NB4 (cell line): Measurements from ENCODE around the gene FAIM2.

Experiments used
- DNase-seq: peaks from one replicate; pipeline ENCODE4 v3.0.0; 2010; ENCODE audit warnings: low read depth
- H3K4me3 ChIP-seq: one replicate; pipeline ENCODE4 v1.5.1; 2011; ENCODE audit warnings: mild to moderate bottlenecking, low read depth, low read length, moderate library complexity
- CTCF ChIP-seq: IDR thresholded peaks from one replicate; pipeline ENCODE4 v1.5.1; 2012; ENCODE audit warnings: low read depth, low read length
- MAX ChIP-seq: IDR thresholded peaks from 2 replicates; pipeline ENCODE4 v1.6.1; 2011; ENCODE audit warnings: low read depth, low read length
- MYC ChIP-seq: IDR thresholded peaks from 2 replicates; pipeline ENCODE4 v1.6.1; 2011; ENCODE audit warnings: low read depth, low read length
- POLR2A ChIP-seq: IDR thresholded peaks from 2 replicates; pipeline ENCODE4 v1.6.1; 2011; ENCODE audit warnings: mild to moderate bottlenecking; ENCODE audit not compliant: insufficient read length; ENCODE audit errors: extremely low read depth

The FAIM2 gene

GRCh38 chr12:49832836-49833421, 70.8 kb downstream of the FAIM2 start:
- H3K4me3 ChIP-seq = no peak overlapping the region
- DNase-seq = no peak
- TF ChIP-seq MAX = no peak
- no peak for TF ChIP-seq MYC
- no peak for TF ChIP-seq POLR2A
- TF ChIP-seq CTCF = no peak

- TF ChIP-seq POLR2A (no peak), MAX (no peak), MYC (no peak), CTCF (no peak)
- no peak for DNase-seq
- no peak overlapping the region for H3K4me3 ChIP-seq
Observed at GRCh38 chr12:49831717-49832116, 72.0 kb downstream of the FAIM2 start.

GRCh38 chr12:49828133-49829091, 75.3 kb downstream of the FAIM2 start, which contains the start of gene NCKAP5L:
TSS of gene NCKAP5L (minus strand) at chr12:49828413. CDS start at chr12:49804044, 24,369 bp downstream.
- peak within 1 kb of the TSS; percentile 66 for H3K4me3 ChIP-seq
- TF ChIP-seq CTCF = no peak
- peak; percentile 67 for TF ChIP-seq MYC
- peak; percentile 54 for TF ChIP-seq POLR2A
- TF ChIP-seq MAX = peak; percentile 86
- DNase-seq = peak; percentile 100

GRCh38 chr12:49827401-49828099, 76.2 kb downstream of the FAIM2 start:
- H3K4me3 ChIP-seq = peak overlapping the region; percentile 60
- peak; percentile 82 for DNase-seq
- no peak for TF ChIP-seq CTCF
- no peak for TF ChIP-seq MAX
- TF ChIP-seq MYC = no peak
- no peak for TF ChIP-seq POLR2A

- peak; percentile 20 for DNase-seq
- TF ChIP-seq MYC = no peak
- no peak for TF ChIP-seq CTCF
- no peak for TF ChIP-seq POLR2A
- TF ChIP-seq MAX = no peak
- H3K4me3 ChIP-seq = peak overlapping the region; percentile 60
Observed at GRCh38 chr12:49827051-49827400, 76.7 kb downstream of the FAIM2 start.
